HG03521 (cell line): ENCODE data around the gene FGD3.
"Not testable (repeated sequence)": the region's sequence is repeated elsewhere in the genome, so short reads cannot be mapped to it uniquely, and the experiment has no call there.

Experiments
- ATAC-seq: cut with Tn5 transposase; IDR thresholded peaks from one replicate; pipeline ENCODE4 v1.9.1; 2021; ENCODE audit warnings: mild to moderate bottlenecking, moderate library complexity; ENCODE audit not compliant: unreplicated experiment

FGD3 gene

GRCh38 chr9:92974761-92975755 lies 27.7 kb downstream of the FGD3 start:
- ATAC-seq, result no peak

DNA sequence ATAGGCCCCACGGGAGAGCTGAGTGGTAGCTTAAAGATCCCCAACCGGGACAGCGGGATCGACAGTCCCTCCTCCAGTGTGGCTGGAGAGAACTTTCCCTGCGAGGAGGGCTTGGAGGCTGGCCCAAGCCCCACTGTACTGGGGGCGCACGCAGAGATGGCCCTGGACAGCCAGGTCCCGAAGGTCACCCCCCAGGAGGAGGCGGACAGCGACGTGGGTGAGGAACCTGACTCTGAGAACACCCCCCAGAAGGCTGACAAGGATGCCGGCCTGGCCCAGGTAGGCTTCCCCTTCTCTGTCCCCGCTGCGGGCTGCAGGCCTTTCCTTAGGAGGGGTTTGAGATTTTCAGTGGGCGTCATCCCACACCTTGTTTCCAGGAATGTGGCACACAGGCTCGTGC lies 29.1 kb downstream of the FGD3 start:
- ATAC-seq, result no peak

DNA sequence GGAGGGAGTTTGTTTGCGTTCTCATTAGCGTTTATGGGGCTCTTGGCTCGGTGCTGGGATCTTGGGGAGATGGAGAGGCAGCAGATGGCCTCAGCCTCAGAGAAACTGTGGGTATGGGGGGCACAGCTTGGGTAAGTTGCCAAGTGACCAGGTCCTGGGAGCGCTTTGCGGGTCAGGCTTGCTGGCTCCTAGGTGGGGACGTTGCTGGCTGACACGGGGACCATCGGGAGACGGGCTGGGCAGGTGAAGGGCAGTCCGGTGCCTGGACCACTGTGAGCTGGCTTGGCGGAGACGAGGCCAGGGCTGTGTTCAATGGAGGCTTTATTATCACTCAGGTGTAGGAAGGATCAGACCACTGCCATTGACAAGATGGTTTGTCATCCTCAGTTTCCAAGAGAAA lies 30.0 kb downstream of the FGD3 start:
- ATAC-seq, result no peak

GRCh38 chr9:92978345-92978875 lies 31.1 kb downstream of the FGD3 start:
- no peak for ATAC-seq

DNA sequence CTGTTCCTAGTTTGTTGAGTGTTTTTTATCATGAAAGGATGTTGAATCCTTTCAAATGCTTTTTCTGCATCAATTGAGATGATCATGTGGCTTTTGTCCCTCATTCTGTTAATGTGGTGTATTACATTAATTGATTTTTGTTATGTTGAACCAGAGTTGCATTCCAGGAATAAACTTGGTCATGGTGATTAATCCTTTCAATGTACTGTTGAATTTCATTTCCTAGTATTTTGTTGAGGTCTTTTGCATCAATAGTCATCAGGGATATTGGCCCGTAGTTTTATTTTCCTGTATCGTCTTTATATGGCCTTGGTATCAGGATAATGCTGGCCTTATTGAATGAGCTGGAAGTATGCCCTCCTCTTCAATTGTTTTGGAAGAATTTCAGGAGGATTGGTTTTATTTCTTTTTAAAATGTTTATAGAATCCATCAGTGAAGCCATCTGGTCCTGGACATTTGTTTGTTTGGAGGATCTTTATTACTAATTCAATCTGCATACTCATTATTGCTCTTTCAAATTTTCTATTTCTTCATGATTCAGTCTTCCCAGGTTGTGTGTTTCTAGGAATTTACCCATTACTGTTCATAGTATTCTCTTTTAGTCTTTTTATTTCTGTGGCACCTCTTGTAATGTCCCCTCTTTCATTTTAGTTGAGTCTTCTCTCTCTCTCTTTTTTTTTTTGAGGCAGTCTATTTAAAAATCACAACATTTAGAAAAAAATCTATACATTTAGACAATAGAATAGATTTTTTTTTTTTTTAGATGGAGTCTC lies 32.1 kb downstream of the FGD3 start:
- no peak for ATAC-seq

GRCh38 chr9:92980085-92980745 lies 32.9 kb downstream of the FGD3 start:
- ATAC-seq, result no peak

DNA sequence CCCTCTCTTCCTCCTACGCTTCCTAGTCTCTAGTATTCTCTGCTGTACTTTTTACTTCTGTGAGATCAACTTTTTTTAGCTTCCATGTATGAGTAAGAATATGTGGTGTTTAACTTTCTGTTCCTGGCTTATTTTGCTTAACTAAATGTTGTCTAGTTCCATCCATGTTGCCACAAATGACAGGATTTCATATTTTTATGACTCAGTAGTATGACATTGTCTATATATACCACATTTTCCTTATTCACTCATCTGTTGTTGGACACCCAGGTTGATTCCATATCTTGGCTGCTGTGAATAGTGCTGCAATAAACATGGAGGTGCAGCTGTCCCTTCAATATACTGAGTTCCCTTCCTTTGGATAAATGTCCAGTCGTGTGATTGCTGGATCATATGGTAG lies 34.8 kb downstream of the FGD3 start:
- no peak for ATAC-seq

DNA sequence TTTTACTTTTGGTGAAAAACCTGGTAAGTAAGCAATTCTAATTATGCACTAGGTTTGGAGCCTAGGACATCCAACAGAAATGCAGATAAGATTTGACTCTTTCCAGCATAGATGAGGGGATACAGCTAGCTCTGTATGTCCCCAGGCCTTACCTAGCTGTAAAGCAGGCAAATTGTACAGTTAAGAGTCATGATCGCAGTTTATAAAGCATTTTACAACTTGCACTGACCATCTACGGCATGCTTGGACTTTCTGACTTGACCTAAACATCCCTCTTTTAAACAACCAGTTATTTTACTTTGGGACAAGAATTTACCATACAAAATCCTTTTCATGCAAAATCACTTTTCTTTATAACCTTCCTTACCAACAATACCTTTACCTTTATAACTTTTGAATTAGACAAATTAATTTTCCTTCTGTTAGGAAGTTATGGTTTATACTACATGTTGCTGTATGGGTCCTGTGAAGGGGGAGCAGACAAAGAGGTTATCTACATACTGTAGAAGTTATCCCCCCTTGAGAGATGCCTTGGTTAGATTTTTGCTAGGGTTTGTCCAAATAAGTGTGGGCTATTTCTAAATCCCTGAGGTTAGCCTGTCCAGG lies 36.8 kb downstream of the FGD3 start:
- ATAC-seq, result no peak

GRCh38 chr9:92984976-92985375 lies 37.7 kb downstream of the FGD3 start:
- ATAC-seq, result no peak

DNA sequence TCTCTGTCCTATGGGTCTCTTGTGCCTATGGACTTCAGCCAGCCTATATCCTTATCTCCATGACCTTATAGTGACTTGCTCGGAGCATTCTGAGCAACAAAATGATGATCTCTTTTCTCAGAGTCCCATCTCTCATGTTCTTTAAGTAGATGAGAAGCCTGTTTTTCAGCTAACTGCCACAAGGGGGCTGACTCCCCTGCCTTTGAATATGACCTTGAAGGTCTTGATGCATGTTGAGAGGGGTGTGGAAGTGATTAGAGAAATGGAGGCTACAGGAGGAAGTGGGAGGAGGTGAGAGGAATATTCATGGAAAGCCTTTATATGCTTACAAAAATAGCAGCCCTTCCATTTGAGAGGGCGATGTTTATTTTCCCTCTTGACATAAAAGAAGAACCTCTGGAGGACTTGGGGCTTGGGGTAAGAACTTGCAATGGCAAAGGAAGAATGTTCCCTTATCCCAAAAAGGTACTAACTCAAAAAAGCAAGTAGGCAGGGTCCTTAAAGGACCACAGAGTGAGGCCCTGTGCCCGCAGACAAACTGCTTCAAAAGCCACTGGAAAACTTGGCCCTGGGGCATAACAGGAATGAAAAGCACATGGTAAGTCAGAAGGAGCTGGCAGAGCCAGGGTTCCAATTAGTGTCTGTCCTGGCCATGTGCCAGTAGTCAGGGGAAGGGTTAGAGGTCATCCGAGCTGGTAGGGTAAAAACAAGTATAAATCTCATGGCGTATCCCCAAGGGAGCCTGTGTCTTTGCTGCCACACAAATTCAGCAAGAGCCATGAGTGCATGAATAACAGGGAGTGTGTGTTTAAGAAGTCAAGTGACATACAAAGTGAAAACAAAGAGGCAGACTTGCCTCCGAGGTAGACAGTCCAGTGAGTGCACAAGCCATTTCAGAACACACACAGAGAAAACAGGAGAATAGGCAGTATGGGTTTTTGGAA lies 39.1 kb downstream of the FGD3 start:
- ATAC-seq, result no peak

GRCh38 chr9:92988215-92988768 lies 41.0 kb downstream of the FGD3 start:
- ATAC-seq, result no peak

- no peak for ATAC-seq
These were observed 42.2 kb downstream of the FGD3 start for GRCh38 chr9:92989561-92989960.

DNA sequence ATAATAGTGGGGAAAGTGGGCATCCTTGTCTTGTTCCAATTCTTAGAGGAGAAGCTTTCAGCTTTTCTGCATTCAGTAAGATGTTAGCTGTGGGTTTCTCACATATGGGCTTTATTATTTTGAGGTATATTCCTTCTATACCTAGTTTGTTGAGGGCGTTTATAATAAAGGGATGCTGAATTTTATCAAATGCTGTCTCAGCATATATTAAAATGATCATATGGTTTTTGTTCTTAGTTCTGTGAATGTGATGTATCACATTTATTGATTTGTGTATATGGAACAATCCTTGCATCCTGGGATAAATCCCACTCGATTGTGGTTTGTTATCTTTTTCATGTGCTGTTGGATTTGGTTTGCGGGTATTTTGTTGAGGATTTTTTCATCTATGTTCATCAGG lies 43.1 kb downstream of the FGD3 start:
- ATAC-seq, result no peak

DNA sequence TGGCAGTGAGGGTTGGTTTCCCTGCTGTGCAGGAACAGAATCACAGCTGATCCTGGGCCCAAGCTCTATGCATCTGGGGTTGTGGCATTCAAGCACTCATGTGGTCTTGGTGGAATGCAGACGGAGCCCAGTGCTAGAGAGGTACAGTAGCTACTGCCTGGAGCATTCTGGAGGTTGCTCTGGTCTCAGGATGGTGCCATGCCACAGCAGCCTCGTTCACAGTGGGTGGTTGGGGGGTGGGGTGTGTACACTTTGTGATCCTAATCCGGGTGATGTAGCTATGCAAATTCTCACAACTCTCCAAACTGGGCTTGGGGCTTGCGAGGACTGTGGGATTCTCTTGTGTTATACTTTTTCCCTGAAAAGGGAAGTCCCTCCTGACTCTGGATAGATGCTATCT lies 45.2 kb downstream of the FGD3 start:
- ATAC-seq, result no peak

- not testable (repeated sequence) for ATAC-seq
These were observed 51.5 kb downstream of the FGD3 start for GRCh38 chr9:92998871-92999270.

- no peak for ATAC-seq
These were observed 53.7 kb downstream of the FGD3 start for GRCh38 chr9:93001031-93001430.

- no peak for ATAC-seq
These were observed 55.4 kb downstream of the FGD3 start for GRCh38 chr9:93002700-93003099.

DNA sequence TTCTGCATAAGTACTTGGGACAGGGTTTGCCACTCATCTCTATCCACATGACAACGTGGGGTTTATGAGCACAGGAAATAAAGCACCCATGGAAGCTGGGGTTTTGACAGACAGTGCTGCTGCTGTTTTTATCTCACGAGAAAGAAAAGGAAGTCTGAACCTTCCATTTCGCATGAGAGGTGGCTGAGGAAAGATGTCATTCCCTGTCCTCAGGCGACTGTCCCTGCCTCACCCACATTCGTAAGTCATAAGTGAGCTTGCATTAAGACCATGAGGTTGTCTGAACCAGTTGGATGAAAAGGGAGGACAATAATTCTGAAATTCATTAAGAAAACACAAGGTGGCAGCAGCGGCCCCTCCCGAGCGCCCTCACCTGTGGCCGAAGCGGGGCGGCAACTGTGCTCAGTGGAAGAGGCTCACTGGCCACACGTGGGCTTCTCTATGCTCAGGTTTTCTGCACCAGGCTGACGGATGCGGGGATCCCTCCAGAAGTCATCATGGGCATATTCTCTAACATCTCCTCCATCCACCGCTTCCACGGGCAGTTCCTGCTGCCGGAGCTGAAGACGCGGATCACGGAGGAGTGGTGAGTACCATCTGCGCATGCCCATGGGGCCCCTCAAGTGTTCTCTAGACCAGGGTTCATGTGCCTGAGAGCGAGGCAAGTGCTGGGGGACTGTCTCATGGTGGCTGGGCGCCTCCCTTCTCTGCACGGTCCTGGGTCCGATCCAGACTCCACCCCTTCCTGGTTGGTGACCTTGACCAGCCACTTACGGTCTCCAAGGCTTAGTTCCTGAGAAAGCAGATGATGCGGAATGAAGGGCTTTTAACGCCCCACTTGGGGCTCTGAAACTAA lies 56.5 kb downstream of the FGD3 start:
- ATAC-seq, result no peak
